B cell (primary cell): ENCODE data around the gene CHST14. TPM values are rescaled to one million over a fixed set of nuclear protein-coding genes. Genes with fewer than 3 reads are reported as not detected.

Experiments used
- ATAC-seq: fragments of 200-7000 bp; cut with Tn5 transposase; one replicate; pipeline ENCODE4 v1.10.0; 2021; ENCODE audit warnings: low read depth, mild to moderate bottlenecking, moderate number of reproducible peaks, moderate library complexity
- CTCF ChIA-PET: fragments of 350-600 bp; sonication (Branson Sonifier 250); formaldehyde crosslinking; loops from one replicate; lab custom pipeline; 2021; ENCODE audit warnings: antibody characterized with exemption, inconsistent platforms; lab: Charles Lee
- POLR2A ChIA-PET: fragments of 350-600 bp; sonication (Branson Sonifier 250); formaldehyde crosslinking; loops from one replicate; lab custom pipeline; 2021; ENCODE audit warnings: antibody characterized with exemption; lab: Charles Lee
- DNase-seq: peaks from one replicate; pipeline ENCODE4 v3.0.0; 2013
- H2AFZ ChIP-seq: 2 replicates; pipeline ENCODE4 v1.6.1; 2012; ENCODE audit warnings: mild to moderate bottlenecking, low read depth, low read length; ENCODE audit not compliant: insufficient read depth, poor library complexity, severe bottlenecking
- H3K27ac ChIP-seq, 2 donors: 1 replicate in 1 of 2; 2 replicates in 1 of 2; pipeline ENCODE4 v1.5.1; 2012 to 2013; ENCODE audit warnings: low read length in 2 of 2, mild to moderate bottlenecking in 2 of 2, moderate library complexity in 1 of 2
- H3K27me3 ChIP-seq, 4 experiments: fragments of 200-600 bp in 1 of 4; sonication (generic) in 1 of 4; replicated peaks in 1 of 4; 1 replicate in 2 of 4; 2 replicates in 2 of 4; pipeline versions ENCODE4 v1.6.1 to v1.7.0; 2013 to 2016; ENCODE audit warnings: low read length in 3 of 4, mild to moderate bottlenecking in 2 of 4, mixed read lengths in 1 of 4, moderate library complexity in 1 of 4; ENCODE audit not compliant: insufficient read depth in 4 of 4, control insufficient read depth in 3 of 4; ENCODE audit errors: control extremely low read depth in 1 of 4
- H3K36me3 ChIP-seq, 2 experiments: replicated peaks in 1 of 2; 1 replicate in 1 of 2; 2 replicates in 1 of 2; pipeline versions ENCODE4 v1.6.1 to v1.7.1; 2013; ENCODE audit warnings: low read length in 1 of 2; ENCODE audit not compliant: insufficient read depth in 2 of 2, control insufficient read depth in 1 of 2; ENCODE audit errors: control extremely low read depth in 1 of 2, extremely low read depth in 1 of 2
- H3K4me1 ChIP-seq, 2 donors: fragments of 200-600 bp in 1 of 2; sonication (generic) in 1 of 2; 1 replicate in 1 of 2; 2 replicates in 1 of 2; pipeline versions ENCODE4 v1.5.1 to v1.6.1; 2013 to 2017; ENCODE audit warnings: low read length in 2 of 2; ENCODE audit not compliant: control insufficient read depth in 2 of 2, insufficient read depth in 2 of 2
- H3K4me2 ChIP-seq: replicated peaks from 2 replicates; pipeline ENCODE3; 2012; ENCODE audit warnings: mild to moderate bottlenecking, low read depth, low read length; ENCODE audit not compliant: poor library complexity, severe bottlenecking
- H3K4me3 ChIP-seq, 5 experiments: fragments of 200-600 bp in 1 of 5; sonication (generic) in 1 of 5; 1 replicate in 3 of 5; 2 replicates in 2 of 5; pipeline versions ENCODE4 v1.5.1 to v1.7.0; 2011 to 2016; ENCODE audit warnings: low read length in 4 of 5, mild to moderate bottlenecking in 4 of 5, low read depth in 2 of 5, control low read depth in 1 of 5, moderate library complexity in 1 of 5; ENCODE audit not compliant: insufficient read depth in 1 of 5; ENCODE audit errors: control extremely low read depth in 1 of 5, extremely low read depth in 1 of 5
- H3K79me2 ChIP-seq: fragments of 200-600 bp; sonication (generic); one replicate; pipeline ENCODE4 v1.6.0; 2016; ENCODE audit warnings: low read length; ENCODE audit not compliant: control insufficient read depth, insufficient read depth
- H3K9ac ChIP-seq: fragments of 200-600 bp; sonication (generic); 2 replicates; pipeline ENCODE4 v1.6.1; 2017; ENCODE audit warnings: mild to moderate bottlenecking, low read length, moderate library complexity
- H3K9me3 ChIP-seq, 3 donors: one replicate each; pipeline versions ENCODE4 v1.6.1 to v1.7.1; 2013; ENCODE audit warnings: low read length in 2 of 3; ENCODE audit not compliant: control insufficient read depth in 2 of 3, insufficient read depth in 1 of 3; ENCODE audit errors: control extremely low read depth in 1 of 3
- H4K20me1 ChIP-seq: 2 replicates; pipeline ENCODE4 v1.6.0; 2012; ENCODE audit warnings: mild to moderate bottlenecking, low read length; ENCODE audit not compliant: insufficient read depth, control insufficient read depth, poor library complexity, severe bottlenecking
- H3K27ac Mint-ChIP-seq: one replicate; pipeline ENCODE4 v1.8.0; 2021; ENCODE audit warnings: mixed read lengths
- H3K27me3 Mint-ChIP-seq: one replicate; pipeline ENCODE4 v1.8.0; 2021; ENCODE audit warnings: mixed read lengths
- H3K4me1 Mint-ChIP-seq: one replicate; pipeline ENCODE4 v1.8.0; 2021; ENCODE audit warnings: mixed read lengths
- H3K4me3 Mint-ChIP-seq: one replicate; pipeline ENCODE4 v1.8.0; 2021; ENCODE audit warnings: mixed read lengths
- H3K9me3 Mint-ChIP-seq: one replicate; pipeline ENCODE4 v1.8.0; 2022; ENCODE audit warnings: mixed read lengths; ENCODE audit not compliant: insufficient read depth
- EZH2 ChIP-seq: IDR thresholded peaks from 2 replicates; pipeline ENCODE4 v1.6.1; 2012; ENCODE audit warnings: borderline replicate concordance, low read depth, mild to moderate bottlenecking, moderate library complexity, low read length; ENCODE audit not compliant: insufficient read depth, poor library complexity, severe bottlenecking
- WGBS: methylation state at CpG from one replicate; pipeline ENCODE4 v1.1.5; 2013; ENCODE audit warnings: missing lambda C conversion rate; ENCODE audit not compliant: insufficient coverage; 5-methylcytosine and 5-hydroxymethylcytosine counted together
- intact Hi-C: fragments of 100-400 bp; cut with micrococcal nuclease; formaldehyde crosslinking; loops from one replicate; pipeline ENCODE4 v1.10.0; 2022
- polyA plus RNA-seq: library from polyadenylated mRNA; depleted of rRNA; stranded (reverse); fragments of >200 nt; gene quantifications from 2 replicates; pipeline ENCODE4 v1.2.3, GENCODE V29; 2012
- total RNA-seq, 2 donors: library from RNA; stranded (reverse); fragments of 120-200 nt in 1 of 2; gene quantifications; 1 replicate in 1 of 2; 2 replicates in 1 of 2; pipeline versions ENCODE4 v1.2.3 to v1.2.4, GENCODE V29; 2013 to 2022
- TF ChIP-seq, protein P1 (sequence below): fragments of 200-600 bp; IDR thresholded peaks from one replicate; pipeline ENCODE4 v1.8.0; 2022; ENCODE audit warnings: antibody characterized with exemption, mild to moderate bottlenecking

Gene CHST14
- total and polyA plus RNA-seq, 2 donors (not counting 1 experiment from before 2014, with no cell fraction given) = 5.7 to 16.7 TPM

DNA sequence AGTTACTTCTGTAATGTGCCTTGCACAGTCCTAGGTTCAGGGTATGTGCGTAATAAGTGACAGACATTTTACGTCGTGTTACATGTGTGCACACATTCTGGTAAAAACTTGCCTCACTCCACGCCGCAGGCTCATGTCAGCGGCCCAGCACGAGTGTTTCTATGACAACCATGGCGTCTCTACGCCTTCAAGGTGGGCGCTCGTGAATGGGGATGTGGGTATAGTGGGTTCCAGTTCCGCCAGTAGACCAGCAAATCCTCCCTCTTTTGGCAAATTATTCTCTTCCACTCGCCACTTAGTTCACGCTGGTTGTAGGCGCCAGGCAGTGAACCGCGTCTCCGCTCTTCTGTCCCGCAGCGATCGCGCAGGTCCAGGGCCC is 40.3 kb downstream of the CHST14 start:
- peak; percentile 84 for DNase-seq
- ATAC-seq = peak; percentile 63
- WGBS = 8% methylated on average over 18 of the region's 22 CpGs
- Histone ChIP-seq H3K4me2 (peak overlapping the region; percentile 94), H3K79me2 (no peaks in the 10 kb centered on the region), H3K9ac (peak overlapping the region; percentile 77), H3K4me1 (peaks cover 24 to 25% of the 10 kb centered on the region in 2 donors), H3K27me3 (peaks cover 0 to 18% (median 8%) of the 10 kb centered on the region in 4 experiments), H3K9me3 (no peaks in the 10 kb centered on the region), H4K20me1 (no peaks in the 10 kb centered on the region), H3K36me3 (no peaks in the 10 kb centered on the region), H3K4me3 (peak overlapping the region; percentile 55 to 86 (median 63)), H2AFZ (peak overlapping the region; percentile 90), H3K27ac (peak overlapping the region in 1 of 2 donors; percentile 50)
- ChIA-PET POLR2A (no interaction called here), CTCF (no interaction called here)
- Mint-ChIP-seq H3K27me3 (peaks cover 17% of the 10 kb centered on the region), H3K4me1 (peaks cover 31% of the 10 kb centered on the region), H3K9me3 (no peaks in the 10 kb centered on the region), H3K27ac (peak overlapping the region; percentile 87), H3K4me3 (peak overlapping the region; percentile 98)
- intact Hi-C loops = loop anchor here (2.0 kb wide), 1 partner anchor 40 kb away; the partner anchor contains the start of gene CHST14
- TF ChIP-seq EZH2 = no peak
- TF ChIP-seq, protein P1, sequence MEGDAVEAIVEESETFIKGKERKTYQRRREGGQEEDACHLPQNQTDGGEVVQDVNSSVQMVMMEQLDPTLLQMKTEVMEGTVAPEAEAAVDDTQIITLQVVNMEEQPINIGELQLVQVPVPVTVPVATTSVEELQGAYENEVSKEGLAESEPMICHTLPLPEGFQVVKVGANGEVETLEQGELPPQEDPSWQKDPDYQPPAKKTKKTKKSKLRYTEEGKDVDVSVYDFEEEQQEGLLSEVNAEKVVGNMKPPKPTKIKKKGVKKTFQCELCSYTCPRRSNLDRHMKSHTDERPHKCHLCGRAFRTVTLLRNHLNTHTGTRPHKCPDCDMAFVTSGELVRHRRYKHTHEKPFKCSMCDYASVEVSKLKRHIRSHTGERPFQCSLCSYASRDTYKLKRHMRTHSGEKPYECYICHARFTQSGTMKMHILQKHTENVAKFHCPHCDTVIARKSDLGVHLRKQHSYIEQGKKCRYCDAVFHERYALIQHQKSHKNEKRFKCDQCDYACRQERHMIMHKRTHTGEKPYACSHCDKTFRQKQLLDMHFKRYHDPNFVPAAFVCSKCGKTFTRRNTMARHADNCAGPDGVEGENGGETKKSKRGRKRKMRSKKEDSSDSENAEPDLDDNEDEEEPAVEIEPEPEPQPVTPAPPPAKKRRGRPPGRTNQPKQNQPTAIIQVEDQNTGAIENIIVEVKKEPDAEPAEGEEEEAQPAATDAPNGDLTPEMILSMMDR = no peak

DNA sequence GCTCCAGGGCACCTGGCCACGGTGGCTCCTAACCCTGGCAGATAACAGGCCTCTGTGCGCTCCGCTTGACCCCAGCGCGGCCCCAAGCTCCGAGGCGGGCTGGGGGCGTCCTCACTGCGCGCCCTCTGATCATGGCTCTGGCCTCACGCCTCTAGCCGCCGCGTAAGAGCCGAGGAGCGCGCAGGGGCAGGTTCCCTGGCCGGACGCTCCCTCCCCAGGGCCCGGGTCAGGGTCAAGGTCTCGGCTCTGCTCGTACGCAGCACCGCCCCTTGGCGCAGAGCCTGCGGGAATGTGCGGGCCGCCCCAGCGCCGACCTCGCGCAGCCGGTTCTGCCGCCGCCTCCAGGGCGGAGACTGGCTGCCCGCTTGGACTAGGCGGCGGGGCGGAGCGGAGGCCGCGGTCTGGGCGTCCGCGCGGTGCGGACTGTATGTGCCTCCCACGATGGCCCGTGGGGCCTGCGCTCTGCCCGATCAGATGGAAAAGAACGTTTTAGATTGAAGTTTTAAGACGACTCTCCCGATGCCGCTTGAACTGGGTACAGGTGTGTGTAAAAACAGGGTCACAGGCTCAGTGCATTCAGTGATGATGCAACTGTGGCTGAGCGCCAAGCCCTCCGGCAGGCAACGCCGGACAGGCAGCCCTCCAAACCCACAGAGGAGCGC is 40.8 kb downstream of the CHST14 start:
- intact Hi-C loops = loop anchor here (2.0 kb wide), 1 partner anchor 41 kb away; the partner anchor contains the start of gene CHST14
- H3K27ac ChIP-seq = peak overlapping the region in 1 of 2 donors; percentile 50
- Mint-ChIP-seq H3K27ac (peak overlapping the region; percentile 87), H3K9me3 (no peaks in the 10 kb centered on the region), H3K27me3 (peaks cover 12% of the 10 kb centered on the region), H3K4me3 (peak overlapping the region; percentile 98), H3K4me1 (peaks cover 29% of the 10 kb centered on the region)
- ChIA-PET POLR2A (no interaction called here), CTCF (no interaction called here)
- H3K9me3 ChIP-seq = no peaks in the 10 kb centered on the region
- peaks cover 21 to 25% of the 10 kb centered on the region in 2 donors for H3K4me1 ChIP-seq
- H3K4me3 ChIP-seq = peak overlapping the region; percentile 55 to 86 (median 63)
- H3K36me3 ChIP-seq = no peaks in the 10 kb centered on the region
- peak overlapping the region; percentile 94 for H3K4me2 ChIP-seq
- ATAC-seq (peak; percentile 44), DNase-seq (no peak)
- no peaks in the 10 kb centered on the region for H3K79me2 ChIP-seq
- H4K20me1 ChIP-seq = no peaks in the 10 kb centered on the region
- TF ChIP-seq, protein P1 = no peak
- no peak for TF ChIP-seq EZH2
- H3K27me3 ChIP-seq = peaks cover 0 to 14% (median 6%) of the 10 kb centered on the region in 4 experiments
- H3K9ac ChIP-seq = peak overlapping the region; percentile 77
- 2% methylated on average over 61 of the region's 61 CpGs for WGBS
- H2AFZ ChIP-seq = peak overlapping the region; percentile 90
